ENCODE results near the gene NMT2.

The NMT2 gene

GRCh38 chr10:15084502-15084922 is 84.0 kb downstream of the NMT2 start:
- no peak for DNase-seq

- DNase-seq = no peak
Observed at GRCh38 chr10:15083674-15084501, 84.6 kb downstream of the NMT2 start.

- DNase-seq = no peak
Observed at GRCh38 chr10:15075421-15075820, 93.1 kb downstream of the NMT2 start.

GRCh38 chr10:15072358-15072757 is 96.1 kb downstream of the NMT2 start:
- no peak for DNase-seq

- DNase-seq = no peak
Observed at GRCh38 chr10:15069230-15069629, 99.3 kb downstream of the NMT2 start.

GRCh38 chr10:15068802-15069201 is 99.7 kb downstream of the NMT2 start:
- no peak for DNase-seq

- DNase-seq = no peak
Observed at GRCh38 chr10:15067154-15067553, 101.3 kb downstream of the NMT2 start.

- DNase-seq = no peak
Observed at GRCh38 chr10:15060638-15061037, 107.9 kb downstream of the NMT2 start.

- DNase-seq = no peak
Observed at GRCh38 chr10:15059914-15060313, 108.6 kb downstream of the NMT2 start.

GRCh38 chr10:15058689-15059088 is 109.8 kb downstream of the NMT2 start:
- DNase-seq = no peak

All from islet precursor cell (in vitro differentiated cells).